Stimulated activated CD4-positive, alpha-beta T cell treated with anti-CD3 and anti-CD28 coated beads, Interleukin-2, amount 100 ng/mL, for 4 hours (primary cell): ENCODE measurements around the gene WSB2.

Experiments
- DNase-seq: peaks from one replicate; pipeline ENCODE4 v3.0.0-alpha.2; 2020; ENCODE audit warnings: low read depth

WSB2 gene

GRCh38 chr12:118061873-118062843 lies 1.2 kb upstream of the WSB2 start:
- no peak for DNase-seq

- no peak for DNase-seq
These were observed 523 bp downstream of the WSB2 start for GRCh38 chr12:118060301-118061010.

GRCh38 chr12:118059341-118060191 lies 1.4 kb downstream of the WSB2 start:
- DNase-seq: no peak

GRCh38 chr12:118058881-118059280 lies 2.1 kb downstream of the WSB2 start:
- DNase-seq: no peak

GRCh38 chr12:118058227-118058626 lies 2.8 kb downstream of the WSB2 start:
- no peak for DNase-seq

GRCh38 chr12:118055865-118056773 lies 4.9 kb downstream of the WSB2 start:
- no peak for DNase-seq

GRCh38 chr12:118055144-118055557 lies 5.8 kb downstream of the WSB2 start:
- peak; percentile 51 for DNase-seq

- DNase-seq: no peak
These were observed 7.7 kb downstream of the WSB2 start for GRCh38 chr12:118053071-118053985.

- no peak for DNase-seq
These were observed 8.5 kb downstream of the WSB2 start for GRCh38 chr12:118052324-118053070.

GRCh38 chr12:118050972-118051910 lies 9.7 kb downstream of the WSB2 start:
- no peak for DNase-seq

GRCh38 chr12:118046430-118046829 lies 14.5 kb downstream of the WSB2 start:
- no peak for DNase-seq

GRCh38 chr12:118044577-118044976 lies 16.4 kb downstream of the WSB2 start:
- DNase-seq: no peak

GRCh38 chr12:118044075-118044474 lies 16.9 kb downstream of the WSB2 start:
- DNase-seq: no peak

GRCh38 chr12:118042091-118042490 lies 18.9 kb downstream of the WSB2 start:
- DNase-seq: no peak

GRCh38 chr12:118038137-118038536 lies 22.8 kb downstream of the WSB2 start:
- no peak for DNase-seq

- no peak for DNase-seq
These were observed 24.1 kb downstream of the WSB2 start for GRCh38 chr12:118036672-118037411.
